Left renal cortex interstitium (tissue), 4 donors: ENCODE data around the gene ADGRG2. TPM values are rescaled to one million over a fixed set of nuclear protein-coding genes. Genes with fewer than 3 reads are reported as not detected.
"Not testable (repeated sequence)": the region's sequence is repeated elsewhere in the genome, so short reads cannot be mapped to it uniquely, and the experiment has no call there.

Experiments
- DNase-seq, 4 donors: peaks; one replicate each; pipeline ENCODE4 v3.0.0-alpha.2; 2013; ENCODE audit warnings: low read depth in 4 of 4, low spot score in 2 of 4, missing footprints in 1 of 4
- polyA plus RNA-seq, 4 donors: library from polyadenylated mRNA; unstranded; fragments of 120-200 nt; gene quantifications; one replicate each; pipeline ENCODE4 v1.2.1, GENCODE V29; 2013; ENCODE audit not compliant: insufficient read length in 4 of 4

Gene ADGRG2
- polyA plus RNA-seq, 4 donors: 12.2 to 20.0 (median 15.5) TPM

DNA sequence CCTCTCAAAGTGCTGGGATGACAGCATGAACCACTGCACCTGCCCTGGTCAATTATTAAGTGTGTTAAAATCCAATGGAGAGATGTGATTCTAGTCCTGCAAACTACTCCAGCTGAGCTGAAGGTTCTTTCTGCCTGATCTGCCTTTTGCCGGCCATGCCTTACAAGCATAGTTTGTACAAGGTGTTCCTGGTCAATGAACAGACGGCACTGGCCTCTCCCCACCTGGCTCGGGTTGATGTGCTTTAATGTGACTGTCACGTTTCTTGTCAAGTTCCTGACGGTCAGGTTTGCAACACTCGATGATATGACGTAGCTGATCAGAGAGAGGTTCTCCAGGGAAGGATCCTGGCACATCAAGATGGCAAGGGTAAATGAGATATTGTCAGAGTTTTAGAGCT is 115.3 kb downstream of the ADGRG2 start:
- DNase-seq: no peak

DNA sequence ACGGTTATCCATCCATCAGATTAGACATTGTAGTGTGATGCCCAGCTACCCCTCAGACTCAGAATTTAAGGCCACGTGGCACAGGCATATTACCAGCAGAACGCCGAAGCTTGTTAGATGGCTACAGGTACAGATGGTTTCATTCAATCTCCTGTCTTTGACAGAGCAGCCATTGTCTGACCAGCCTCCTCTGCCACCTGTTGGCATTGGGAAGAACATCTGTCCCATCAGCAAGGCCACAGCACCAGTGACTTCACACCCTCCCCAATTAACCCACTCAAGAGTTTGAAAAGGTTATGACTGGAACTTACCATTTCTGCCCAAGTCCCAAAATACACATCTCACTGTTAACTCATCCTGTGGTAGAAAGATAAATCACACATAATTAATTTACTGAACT is 116.4 kb downstream of the ADGRG2 start:
- no peak for DNase-seq

DNA sequence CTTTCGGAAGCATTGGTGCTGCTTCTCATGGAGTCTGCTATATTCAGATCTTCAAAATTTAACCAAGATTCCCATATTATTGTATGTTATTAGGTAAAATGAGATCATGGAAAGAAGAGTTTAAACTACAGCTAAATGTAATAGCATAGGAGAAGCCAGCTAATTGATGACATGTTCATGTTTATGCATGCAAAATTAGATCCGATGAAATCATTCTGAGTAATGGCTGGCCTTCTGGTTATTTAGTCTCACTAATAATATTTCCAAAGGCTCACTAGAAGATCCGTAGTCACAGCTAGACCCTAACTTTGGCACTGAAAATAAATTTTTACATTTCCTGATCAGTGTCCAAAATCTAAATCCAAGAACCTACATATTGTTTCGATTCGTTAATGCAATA is 118.5 kb downstream of the ADGRG2 start:
- no peak for DNase-seq

DNA sequence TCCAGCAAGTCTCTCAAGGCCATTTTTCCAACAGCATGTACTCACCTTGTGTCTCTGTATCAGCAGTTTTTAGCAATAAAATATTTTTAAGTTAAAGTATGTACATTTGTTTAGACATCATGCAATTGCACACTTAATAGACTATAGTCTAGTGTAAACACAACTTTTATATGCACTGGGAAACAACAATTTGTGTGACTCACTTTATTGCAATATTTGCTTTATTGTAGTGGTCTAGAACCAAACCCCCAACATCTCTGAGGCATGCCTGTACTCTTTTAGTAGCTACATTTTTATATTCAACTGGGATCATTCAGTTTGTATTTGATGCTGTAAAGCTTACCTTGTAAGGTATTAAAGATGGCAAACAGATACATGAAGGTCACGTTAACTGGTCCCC is 123.6 kb downstream of the ADGRG2 start:
- DNase-seq: no peak

DNA sequence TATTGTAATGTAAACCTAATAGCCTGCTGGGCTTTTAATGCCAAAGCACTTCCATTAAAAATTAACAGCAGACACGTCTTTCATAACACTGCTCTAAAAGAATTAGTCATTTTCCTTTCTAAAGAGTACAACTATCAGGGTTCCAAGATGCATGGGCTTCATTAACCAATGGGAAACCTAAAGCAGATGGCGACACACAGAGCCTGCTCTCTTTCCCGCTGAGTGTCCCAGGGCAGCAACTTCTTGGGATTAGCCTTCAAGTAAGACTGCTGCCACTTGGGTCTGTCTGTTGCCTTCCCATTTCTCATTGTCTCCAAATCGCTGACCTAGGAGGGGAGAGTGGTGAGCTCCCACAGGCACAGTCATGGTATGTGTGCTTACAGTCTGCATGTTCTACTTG is 124.4 kb downstream of the ADGRG2 start:
- DNase-seq: no peak

DNA sequence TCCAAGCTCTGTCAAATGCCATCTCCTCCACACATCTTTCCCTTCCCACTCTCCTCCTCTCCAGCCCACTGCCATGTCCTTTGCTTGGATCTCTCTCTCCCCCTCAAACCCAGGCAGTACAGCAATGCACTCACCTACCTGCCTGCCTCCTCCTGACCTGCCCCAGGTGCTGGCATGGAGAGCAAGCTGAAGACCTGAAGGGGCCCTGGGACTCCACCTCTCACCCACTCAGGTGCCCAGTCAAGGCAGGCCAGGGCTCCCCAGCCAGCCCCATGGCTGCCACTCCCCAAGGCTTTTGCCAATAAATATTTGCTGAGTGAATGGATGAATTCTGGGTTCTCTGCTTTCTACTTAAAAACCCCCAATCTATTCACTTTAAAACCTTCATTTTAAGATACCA is 125.7 kb downstream of the ADGRG2 start:
- no peak for DNase-seq

DNA sequence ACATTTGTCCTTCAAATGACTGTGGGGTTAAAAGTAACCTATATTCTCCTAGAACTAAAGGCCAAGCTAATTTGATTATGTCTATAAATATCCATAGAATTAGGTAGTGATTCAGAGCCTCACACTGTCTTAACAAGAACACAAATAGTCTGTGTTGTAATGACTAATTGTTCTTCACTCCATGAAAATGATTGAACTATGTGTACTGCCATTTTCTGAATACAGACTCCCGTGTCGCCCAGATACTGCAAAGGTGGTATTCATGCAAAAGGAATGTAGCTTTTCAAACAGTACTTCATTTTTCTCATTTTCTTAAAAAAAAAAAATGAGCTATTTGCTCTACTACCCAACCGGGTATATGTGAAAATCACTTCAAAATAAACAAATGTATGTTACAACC is 127.0 kb downstream of the ADGRG2 start:
- DNase-seq: no peak

DNA sequence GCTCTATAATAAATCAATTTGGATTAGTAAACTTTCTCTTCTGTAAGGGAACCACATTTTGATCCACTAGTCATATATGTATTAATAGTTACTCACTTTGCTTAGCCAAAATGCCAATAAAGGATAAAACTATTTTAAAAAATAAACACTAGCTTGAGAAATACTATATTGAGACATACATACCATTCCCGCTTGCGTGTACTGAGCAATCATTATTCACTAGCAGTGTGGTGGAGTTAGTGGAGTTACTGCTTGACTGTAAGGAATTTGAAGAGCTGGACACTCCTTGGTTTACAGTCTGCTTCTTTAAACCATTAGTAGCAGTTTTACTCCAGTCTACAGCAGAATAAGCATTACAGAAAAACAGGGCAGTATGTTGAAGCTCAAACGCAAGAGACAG is 127.6 kb downstream of the ADGRG2 start:
- no peak for DNase-seq

DNA sequence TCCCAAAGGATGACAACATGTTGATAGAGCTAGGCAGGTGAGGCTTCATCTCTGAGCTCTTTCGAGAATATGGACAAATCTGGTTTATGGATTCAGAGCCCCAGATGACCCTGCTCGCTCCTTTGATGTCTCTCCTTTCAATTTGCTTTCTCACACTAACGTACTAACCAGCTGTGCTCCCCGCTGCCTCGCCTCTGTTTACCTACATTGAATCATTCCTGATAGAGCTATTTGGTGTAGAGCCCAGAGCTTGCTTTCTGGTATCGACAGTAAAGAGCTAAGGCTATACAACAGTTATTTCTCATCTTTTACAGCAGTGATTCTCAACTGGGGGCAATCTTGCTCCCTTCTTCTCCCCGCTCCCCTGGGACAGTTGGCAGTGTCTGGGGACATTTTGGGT is 129.4 kb downstream of the ADGRG2 start:
- no peak for DNase-seq

DNA sequence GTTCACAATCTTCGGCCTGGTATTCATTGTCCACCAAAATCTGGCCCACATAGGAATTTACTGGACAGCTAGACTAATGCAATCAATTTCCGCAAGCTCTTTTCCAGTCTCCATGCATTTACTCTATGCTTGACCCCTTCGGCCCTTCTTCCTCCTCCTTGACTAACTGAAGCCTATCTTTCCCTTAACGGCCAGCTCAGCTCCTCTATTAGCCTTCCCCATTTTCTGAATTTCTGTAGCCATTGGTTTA is 137.2 kb downstream of the ADGRG2 start:
- peak in 1 of 4 donors; percentile 13 for DNase-seq

DNA sequence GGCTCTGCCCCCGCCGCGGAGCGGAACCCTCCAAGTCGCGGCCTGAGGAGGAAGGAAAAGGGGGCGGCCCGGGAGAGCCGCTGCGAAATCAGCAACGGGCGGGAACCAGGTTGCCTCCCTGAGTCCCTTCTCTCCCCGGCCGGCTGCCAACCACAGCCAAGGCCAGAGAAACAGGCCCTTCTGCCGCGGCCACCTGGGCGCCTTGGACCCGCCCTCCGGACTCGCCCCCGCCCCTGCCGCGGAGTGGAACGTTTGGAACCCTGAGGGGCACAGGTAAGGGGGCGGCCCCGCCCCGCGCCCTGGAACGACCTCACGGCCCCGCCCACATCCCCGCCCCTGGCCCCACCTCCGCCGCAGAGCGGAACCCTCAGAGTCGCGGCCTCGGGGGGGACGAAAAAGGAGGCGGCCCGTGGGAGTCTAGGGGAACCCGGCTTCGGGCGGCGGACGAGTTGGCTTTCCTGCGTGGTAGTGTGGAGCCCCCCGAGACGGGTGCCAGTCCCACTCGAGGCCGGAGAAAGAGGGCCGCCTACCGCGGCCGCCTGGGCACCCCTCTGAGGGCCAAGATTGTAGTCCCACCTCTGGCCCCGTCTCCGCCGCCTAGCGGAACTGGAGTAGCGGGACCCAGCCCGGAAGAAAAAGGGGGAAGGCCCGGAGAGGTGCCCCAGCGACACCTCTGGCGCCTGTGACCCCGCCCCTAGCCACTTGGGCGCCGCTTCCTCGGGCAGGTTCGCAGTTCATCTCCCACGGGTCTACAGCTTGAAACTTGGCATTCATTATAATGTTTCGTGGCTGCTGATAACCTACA is 137.7 kb downstream of the ADGRG2 start:
- peak; percentile 57 to 67 (median 58) for DNase-seq

DNA sequence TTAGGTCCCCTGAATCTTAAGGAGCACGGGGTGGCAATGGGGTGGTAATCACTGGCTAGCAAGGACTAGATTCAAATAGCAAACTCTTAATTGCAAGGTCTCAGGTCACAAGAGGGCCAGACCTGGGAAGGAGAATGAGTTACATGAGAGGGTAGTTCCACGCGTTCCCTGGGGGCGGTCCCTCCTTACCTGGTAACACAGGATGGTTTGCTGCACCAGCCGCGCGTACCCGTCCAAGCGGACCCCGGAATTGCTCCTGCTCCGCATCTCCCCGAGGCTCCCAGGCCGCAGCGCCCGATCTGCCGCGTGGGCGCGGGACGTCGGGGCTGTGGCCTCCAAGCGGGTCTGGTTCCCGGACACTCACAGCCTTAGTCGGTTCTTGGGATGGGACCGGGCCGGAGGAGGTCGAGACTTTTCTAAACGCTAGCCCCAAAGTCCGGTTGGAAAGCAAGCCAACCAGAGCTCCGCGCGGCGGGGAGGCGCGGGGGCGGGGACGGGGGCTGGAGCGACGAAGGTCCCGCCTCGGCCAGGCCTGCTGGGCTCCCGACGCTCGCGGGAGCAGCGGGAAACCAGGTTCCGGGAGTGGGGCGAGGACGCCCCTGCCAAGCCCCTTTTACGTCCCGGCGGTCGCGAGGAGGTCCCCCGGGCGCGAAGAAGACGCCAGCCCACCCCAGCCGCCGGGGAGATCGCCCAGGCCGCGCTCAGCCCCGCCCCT is 138.4 kb downstream of the ADGRG2 start, which contains the start of gene PHKA2:
TSS of gene PHKA2 (minus strand) at position 449 of the 715 bp plus-strand sequence. CDS start at position 267, 182 bp downstream.
- DNase-seq: peak in 1 of 4 donors; percentile 6

DNA sequence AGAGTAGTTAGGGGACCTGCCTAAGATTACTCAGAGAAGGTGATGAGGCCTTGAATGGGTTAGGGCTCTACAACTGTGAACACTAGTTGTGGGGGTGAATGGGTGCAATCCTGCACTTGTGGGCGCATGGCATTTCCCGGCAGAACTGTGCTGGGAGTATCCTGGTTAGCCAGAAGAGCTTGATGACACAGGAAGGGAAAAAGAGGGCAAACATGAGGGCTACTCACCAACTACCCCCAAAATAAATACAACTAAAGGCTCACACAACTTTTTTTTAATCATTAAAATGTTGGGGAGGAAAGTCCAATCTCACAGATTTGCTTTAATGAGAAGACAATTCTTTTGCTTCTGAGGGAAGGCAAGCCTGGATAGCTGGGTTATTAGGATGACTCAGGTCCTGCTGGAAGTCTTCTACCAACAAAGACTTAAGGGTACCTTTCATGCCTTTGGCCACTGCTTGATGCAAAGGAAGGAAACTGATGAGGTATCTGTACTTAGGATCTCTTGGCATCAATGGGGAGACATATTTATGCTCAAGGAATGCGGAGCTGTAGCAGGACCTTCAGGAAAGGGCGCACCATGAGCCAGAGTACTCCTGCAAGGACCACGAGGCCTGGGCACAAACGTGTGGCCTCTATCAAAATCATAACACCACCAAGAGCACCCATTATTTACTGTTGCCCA is 141.0 kb downstream of the ADGRG2 start:
- no peak for DNase-seq

DNA sequence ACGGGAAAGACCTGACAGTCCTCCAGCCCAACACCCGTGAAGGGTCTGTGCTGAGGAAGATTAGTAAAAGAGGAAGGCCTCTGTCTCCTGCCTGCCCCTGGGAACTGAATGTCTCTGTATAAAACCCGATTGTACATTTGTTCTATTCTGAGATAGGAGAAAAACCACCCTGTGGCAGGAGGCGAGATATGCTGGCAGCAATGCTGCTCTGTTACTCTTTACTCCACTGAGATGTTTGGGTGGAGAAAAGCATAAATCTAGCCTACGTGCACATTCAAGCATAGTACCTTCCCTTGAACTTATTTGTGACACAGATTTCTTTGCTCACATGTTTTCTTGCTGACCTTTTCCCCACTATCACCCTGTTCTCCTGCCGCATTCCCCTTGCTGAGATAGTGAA is 142.0 kb downstream of the ADGRG2 start:
- DNase-seq: not testable (repeated sequence)

DNA sequence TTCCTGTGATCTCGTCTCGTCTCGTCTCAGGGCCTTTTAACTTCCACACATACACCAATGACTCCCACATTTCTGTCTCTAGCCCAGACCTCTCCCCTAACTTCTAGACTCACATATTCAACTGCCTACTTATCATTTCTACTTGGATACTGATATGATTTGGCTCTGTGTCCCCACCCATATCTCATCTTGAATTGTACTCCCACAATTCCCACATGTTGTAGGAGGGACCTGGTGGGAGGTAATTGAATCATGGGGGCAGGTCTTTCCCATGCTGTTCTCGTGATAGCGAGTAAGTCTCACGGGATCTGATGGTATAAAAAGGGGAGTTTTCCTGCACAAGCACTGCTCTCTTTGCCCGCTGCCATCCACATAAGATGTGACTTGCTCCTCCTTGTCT is 147.3 kb downstream of the ADGRG2 start:
- DNase-seq: no peak

DNA sequence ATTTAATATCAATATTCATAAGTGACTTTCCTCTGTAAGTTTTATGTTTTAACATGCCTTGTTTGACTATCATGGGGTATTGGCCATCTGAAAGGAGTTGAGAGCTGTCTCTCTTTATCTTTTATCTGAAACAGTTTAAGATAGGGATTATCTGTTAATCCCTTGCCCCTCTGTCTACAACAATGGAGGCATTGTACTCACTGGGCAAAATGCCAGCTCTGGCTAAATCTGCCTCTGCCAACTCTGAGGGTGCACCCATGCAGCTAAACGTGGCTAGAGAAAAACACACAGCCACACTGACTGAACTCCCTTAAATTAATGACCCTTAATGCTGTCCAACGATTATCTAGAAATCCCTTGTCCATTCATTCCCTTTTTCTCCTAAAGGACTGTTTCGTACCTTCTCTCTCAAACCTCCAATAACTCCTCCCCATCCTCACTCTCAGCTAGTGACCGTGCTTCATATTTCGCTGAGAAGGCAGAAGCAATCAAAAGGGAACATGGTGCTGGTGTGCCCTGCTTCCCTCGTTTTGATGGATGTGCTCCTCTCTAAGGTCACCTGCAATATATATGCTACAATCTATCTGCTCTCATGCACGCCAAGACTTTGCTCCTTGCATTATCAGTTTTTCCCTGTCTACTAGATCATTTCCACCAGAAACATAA is 148.6 kb downstream of the ADGRG2 start:
- no peak for DNase-seq

DNA sequence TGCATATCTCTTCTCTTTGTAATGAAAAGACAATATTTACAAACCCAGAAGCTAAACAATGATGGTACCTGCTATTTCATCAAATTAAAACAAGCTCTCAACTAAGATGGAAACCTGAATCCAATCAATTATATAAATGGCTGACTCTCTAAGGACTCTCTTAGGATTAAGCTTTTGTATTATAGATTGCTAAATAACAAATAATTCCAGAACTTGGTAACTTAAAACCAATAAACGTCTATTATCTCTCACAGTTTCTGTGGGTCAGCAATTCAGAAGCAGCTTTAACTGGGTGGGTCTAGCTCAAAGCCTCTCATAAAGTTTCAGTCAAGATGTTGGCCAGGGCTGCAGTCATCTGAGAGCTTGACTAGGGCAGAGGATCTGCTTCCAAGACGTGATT is 150.8 kb downstream of the ADGRG2 start:
- no peak for DNase-seq

DNA sequence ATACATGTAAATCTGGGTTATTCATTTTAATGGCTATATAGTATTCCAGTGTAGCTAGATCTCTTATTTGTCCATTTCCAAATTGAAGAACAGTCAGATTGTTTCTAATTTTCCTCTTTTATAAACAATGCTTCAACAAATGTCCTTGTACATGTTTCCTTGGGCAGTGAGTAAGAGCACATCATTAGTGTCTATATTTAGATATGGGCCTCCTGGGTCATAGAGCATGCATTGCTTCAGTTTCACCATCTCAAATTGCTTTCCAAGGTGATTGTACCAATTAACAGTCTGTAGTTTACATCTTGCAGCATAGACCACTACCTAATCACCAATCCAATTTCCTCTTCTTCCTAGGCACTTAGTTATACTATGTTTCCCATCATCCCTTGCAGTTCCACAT is 151.8 kb downstream of the ADGRG2 start:
- no peak for DNase-seq

DNA sequence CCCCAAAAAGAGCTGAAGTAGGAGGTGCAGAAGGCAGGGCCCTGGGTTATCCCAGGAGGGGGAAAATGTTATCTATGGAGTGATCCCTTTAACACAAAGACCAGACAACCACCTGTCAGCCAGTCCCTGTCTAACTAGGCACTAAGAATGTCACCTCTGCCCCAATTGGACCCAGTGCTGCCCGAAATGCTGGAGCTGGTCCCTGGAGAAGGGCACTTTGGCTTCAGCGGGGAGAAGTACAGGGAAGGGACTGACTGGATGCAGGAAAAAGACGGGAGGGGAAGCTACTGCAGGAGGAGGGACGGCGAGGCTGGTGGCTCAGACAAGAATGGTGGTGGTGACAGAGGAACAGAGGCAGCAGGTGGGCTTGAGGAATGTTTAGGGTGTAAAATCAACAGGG is 155.6 kb downstream of the ADGRG2 start:
- no peak for DNase-seq

DNA sequence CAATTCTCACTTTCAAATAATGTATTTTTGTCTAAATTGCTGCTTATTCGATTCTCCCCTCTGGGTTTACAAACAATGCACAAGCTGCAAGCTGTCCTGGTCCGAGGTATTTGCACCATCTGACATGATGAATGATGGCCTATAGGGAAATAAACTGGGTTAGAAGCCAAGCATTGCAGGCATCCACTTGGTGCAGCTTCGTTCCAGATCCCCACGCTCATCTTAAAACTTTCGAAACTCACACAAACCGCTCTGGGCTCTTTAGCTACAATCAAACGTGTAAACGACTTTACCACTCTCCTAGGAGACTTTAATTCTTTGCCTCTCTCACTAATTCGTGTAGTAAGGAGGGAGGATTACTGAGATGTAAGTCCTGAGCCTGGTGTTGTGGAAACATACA is 157.4 kb downstream of the ADGRG2 start:
- DNase-seq: no peak

DNA sequence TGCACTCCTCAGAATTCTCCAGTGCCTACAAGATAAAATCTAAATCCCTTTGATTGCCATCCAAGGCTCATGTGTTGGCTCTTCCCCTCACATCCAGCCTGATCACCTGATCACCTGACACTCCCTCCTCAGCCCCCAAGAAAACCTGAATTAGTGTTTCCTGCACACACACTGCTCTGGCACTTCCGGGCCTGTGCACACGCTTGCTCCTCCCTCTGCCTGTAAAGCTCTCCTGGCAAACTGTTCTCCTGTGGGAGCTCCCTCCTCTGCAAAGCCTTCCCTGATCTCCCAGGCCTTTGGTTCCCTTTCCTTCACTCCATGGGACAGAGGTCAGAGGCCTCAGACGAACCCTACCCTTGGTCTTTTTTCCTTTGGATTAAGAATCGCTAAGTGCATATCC is 158.2 kb downstream of the ADGRG2 start:
- DNase-seq: no peak
